Neural progenitor cell (in vitro differentiated cells): ENCODE results near the gene PIP4K2C.

Experiments
- EZH2 ChIP-seq: fragments of 200-600 bp; sonication (generic); IDR thresholded peaks from 2 replicates; pipeline ENCODE4 v1.6.1; 2017; ENCODE audit warnings: antibody characterized with exemption, mild to moderate bottlenecking, moderate library complexity
- EZH2phosphoT487 ChIP-seq: fragments of 200-600 bp; sonication (generic); IDR thresholded peaks from 2 replicates; pipeline ENCODE4 v1.6.1; 2017; ENCODE audit warnings: antibody characterized with exemption
- TF ChIP-seq, protein P1 (sequence below): fragments of 200-600 bp; sonication (generic); IDR thresholded peaks from 2 replicates; pipeline ENCODE4 v1.5.1; 2017; ENCODE audit warnings: antibody characterized with exemption, mild to moderate bottlenecking

DNA sequence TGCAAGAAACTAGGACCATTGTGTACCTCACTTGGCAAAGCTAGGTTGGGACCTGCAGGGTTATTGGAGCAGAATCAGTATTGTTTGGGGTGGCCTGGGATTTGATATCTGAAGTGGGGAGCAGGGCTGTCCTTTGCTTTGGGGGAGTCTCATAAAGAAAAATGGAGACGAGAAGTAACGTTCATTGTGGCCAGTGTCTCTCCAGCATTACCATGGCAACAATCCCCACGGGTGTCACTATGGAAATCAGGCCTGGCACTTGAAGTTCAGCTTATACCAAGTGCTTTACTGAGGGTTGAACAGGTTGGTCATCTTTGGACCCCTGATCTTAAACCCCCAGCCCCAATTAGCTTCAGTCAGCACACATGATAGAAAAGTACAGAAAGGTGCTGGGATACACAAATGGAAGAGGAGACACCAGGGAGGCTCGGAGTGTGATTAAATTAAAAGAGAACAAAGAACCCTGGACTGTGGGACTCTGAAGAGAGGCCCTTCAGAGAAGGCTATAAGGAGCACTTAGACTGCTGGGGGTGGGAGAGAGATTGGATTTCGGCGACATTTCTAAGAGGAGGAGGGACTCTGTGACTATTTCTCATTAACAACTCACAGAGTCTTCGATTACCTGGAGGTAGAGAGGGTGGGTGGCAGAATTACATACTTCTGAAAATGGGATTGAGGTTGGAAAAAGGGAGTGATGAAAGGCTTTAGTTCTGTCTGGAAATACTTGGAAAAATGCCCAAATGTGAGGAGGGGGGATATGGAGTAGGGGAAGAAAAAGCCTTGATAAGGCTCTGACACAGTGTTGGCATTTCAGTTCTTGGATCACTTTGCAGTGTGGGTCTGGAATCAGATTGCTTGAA is 37.4 kb upstream of the PIP4K2C start:
- TF ChIP-seq EZH2 = no peak
- TF ChIP-seq, protein P1, sequence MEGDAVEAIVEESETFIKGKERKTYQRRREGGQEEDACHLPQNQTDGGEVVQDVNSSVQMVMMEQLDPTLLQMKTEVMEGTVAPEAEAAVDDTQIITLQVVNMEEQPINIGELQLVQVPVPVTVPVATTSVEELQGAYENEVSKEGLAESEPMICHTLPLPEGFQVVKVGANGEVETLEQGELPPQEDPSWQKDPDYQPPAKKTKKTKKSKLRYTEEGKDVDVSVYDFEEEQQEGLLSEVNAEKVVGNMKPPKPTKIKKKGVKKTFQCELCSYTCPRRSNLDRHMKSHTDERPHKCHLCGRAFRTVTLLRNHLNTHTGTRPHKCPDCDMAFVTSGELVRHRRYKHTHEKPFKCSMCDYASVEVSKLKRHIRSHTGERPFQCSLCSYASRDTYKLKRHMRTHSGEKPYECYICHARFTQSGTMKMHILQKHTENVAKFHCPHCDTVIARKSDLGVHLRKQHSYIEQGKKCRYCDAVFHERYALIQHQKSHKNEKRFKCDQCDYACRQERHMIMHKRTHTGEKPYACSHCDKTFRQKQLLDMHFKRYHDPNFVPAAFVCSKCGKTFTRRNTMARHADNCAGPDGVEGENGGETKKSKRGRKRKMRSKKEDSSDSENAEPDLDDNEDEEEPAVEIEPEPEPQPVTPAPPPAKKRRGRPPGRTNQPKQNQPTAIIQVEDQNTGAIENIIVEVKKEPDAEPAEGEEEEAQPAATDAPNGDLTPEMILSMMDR = no peak
- no peak for TF ChIP-seq EZH2phosphoT487
